HG03196 (cell line): ENCODE data around the gene FAM24A.
"Not testable (repeated sequence)": the region's sequence is repeated elsewhere in the genome, so short reads cannot be mapped to it uniquely, and the experiment has no call there.

ENCODE experiments used
- ATAC-seq: cut with Tn5 transposase; IDR thresholded peaks from one replicate; pipeline ENCODE4 v1.9.1; 2021; ENCODE audit not compliant: unreplicated experiment

Gene FAM24A

GRCh38 chr10:122910310-122910709, at the start of gene FAM24A:
TSS of gene FAM24A (plus strand) at chr10:122910610. CDS start at chr10:122911635, 1,025 bp downstream.
- ATAC-seq: no peak

- no peak for ATAC-seq
Measured at GRCh38 chr10:122861711-122862161, 48.7 kb upstream of the FAM24A start.

DNA sequence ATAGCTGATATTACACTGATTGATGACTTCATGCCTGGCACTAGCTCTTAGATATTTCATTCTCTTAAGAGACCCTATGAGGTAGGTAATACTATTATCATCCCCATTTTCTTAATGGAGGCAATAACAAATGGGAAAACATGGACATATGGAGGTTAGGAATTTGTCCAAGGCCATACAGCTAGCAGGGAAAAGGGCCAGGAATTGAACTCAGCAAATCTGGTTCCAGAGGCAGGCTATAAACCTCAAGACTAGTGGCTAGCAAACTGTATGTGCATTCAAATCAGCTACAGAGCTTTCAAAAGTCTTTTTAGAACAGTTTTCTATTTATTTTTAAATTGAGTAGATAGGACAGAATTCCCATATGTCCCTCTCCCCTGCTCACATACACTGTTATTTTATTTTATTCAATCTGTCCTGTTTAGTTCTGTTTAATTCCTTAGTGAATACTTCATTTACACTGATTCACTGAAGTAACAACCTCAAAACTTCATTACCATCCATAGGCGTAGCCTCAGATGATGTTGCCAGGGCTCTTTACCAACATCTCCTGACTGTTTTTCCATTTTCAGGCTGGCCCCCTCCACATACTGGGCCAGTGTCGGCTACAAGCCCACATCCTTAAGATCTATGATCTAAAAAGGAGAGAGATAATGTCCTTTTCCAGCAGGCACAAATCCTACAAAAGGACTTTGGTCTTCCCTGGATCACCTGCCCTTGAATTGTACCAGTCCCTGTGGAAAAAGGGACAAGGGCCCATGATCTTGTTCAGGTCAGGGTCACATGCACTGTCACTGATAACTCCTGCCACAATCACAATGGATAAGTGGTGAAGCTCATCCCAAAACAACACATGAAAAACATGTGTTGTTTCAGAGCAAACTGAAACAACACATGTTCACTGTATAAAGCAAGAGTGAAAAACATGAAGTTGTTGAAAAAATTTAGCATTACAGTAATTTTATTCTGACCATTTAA, 46.9 kb upstream of the FAM24A start:
- no peak for ATAC-seq

DNA sequence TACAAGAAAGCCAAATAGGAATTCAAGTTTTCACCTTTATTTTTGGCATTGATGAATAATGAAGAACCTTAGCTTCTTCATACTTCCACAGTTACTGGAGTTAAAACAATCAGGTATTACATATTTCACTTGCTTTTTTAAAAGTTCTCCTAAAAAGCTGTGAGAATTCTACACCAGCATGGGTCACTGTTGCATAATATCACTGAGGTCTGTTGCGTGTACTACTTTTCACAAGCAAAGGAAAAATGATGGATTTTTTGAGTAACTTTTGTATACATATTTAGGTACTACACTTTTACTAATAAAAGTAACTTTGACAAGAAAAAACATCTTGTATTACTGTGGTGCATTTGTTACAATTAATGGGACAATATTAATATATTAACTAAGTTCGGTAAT, 46.2 kb upstream of the FAM24A start:
- no peak for ATAC-seq

- ATAC-seq: no peak
Measured at GRCh38 chr10:122864901-122865300, 45.5 kb upstream of the FAM24A start.

GRCh38 chr10:122866757-122867482, 43.5 kb upstream of the FAM24A start:
- not testable (repeated sequence) for ATAC-seq

DNA sequence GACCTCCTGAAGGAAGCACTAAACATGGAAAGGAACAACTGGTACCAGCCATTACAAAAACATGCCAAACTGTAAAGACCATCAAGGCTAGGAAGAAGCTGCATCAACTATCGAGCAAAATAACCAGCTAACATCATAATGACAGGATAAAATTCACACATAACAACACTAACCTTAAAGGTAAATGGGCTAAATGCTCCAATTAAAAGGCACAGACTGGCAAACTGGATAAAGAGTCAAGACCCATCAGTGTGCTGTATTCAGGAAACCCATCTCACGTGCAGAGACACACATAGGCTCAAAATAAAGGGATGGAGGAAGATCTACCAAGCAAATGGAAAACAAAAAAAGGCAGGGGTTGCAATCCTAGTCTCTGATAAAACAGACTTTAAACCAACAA, 41.6 kb upstream of the FAM24A start:
- ATAC-seq: not testable (repeated sequence)

DNA sequence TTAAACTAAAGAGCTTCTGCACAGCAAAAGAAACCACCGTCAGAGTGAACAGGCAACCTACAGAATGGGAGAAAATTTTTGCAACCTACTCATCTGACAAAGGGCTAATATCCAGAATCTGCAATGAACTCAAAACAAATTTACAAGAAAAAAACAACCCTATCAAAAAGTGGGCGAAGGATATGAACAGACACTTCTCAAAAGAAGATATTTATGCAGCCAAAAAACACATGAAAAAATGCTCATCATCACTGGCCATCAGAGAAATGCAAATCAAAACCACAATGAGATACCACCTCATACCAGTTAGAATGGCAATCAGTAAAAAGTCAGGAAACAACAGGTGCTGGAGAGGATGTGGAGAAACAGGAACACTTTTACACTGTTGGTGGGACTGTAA, 38.5 kb upstream of the FAM24A start:
- not testable (repeated sequence) for ATAC-seq

DNA sequence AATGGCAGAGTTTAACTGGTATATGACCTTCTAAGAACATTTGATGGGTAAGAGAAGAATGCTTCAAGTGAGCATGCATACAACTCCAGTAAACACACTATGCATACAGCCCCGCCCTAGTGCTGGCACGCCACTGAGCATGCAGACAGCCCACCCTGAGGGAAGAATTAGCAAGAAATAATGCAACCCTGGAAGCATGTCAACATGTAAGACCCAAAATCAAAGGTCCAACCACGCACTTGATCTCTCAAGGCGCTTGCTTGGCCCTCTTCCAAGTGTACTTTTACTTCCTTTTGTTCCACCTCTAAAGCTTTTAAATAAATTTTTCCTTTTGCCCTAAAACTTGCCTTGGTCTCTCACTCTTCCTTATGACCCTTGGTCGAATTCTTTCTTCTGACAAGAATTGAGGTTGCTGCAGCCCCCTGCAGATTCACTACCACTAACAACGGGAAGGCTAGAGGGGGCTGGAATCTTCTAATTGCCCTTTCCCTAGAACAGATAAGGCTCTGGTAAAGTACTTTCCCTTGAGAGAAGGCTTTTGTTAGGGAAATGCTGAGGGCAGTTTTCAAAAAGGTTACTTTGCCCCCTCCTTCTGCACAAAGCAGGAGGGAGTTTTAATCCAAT, 34.5 kb upstream of the FAM24A start:
- ATAC-seq: no peak

- ATAC-seq: no peak
Measured at GRCh38 chr10:122876467-122876855, 33.9 kb upstream of the FAM24A start.

- no peak for ATAC-seq
Measured at GRCh38 chr10:122877264-122877663, 33.1 kb upstream of the FAM24A start.

- peak; percentile 15 for ATAC-seq
Measured at GRCh38 chr10:122878799-122879338, 31.5 kb upstream of the FAM24A start.

DNA sequence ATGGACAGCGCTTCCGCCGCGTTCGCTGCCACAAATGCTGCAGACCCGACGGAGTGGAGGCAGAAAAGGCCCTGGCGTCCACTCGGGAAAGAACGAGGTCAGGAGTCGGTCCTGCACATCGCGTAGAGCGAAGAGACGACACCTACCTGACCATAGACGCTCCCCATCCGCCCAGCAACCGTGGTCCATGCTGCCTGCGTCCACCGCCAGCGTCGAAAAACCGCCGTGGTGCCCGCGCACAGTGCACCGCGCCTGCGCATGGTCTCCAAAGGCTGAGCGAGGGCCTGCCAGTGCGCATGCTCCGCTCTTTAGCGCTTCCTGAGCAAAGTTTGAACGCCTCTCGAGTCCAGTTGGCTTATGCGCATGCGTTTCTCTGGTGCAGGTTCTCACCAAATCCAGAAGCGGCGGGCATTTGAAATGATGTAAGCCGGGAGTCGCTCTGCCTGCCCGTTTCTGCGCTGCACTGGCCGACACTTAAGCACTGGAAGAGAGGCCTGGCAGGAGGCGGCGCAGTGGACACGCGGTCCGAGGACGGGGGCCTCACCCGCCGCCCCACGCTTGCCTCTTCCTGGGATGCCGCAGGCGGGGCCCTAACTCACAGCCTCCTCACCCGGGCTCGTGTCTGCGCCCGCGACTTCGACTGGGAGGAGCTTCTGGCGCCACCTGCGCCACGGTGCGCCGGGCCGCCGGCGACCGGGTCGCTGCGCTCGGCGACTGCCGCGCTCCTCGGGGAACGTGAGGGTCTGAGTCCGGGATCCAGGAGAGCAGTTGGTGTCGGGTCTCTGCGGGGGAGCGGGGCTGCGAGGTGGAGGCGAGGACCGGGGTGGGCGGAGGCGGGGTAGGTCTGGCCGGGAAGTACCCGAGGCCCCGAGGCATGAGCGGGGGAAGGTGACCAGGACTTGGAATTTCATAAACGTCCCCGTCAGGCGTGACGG, 30.8 kb upstream of the FAM24A start, which contains the start of gene FAM24B:
Gene FAM24B, minus strand, starts transcription at position 243 of the 935 bp plus-strand sequence. CDS start 29,066 bp downstream, outside the sequence.
- ATAC-seq: peak; percentile 81

DNA sequence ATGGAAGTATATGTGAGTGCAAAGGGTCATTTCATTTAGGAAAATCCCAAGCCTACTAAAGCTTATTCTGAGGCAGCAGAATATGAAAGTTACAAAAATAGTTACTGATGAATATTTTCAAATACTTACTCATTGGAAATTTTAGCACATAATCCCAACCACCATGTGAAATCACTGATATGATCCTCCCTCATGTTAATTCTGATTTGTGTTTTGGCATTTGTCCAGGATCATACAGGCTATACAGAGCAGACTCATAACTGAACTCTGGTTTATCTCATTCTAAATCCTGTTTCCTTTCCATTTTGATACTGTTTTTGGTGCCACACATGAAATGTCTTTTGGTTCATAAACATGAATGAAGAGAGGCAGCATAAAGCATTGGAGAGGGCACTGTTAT, 27.6 kb upstream of the FAM24A start:
- no peak for ATAC-seq

DNA sequence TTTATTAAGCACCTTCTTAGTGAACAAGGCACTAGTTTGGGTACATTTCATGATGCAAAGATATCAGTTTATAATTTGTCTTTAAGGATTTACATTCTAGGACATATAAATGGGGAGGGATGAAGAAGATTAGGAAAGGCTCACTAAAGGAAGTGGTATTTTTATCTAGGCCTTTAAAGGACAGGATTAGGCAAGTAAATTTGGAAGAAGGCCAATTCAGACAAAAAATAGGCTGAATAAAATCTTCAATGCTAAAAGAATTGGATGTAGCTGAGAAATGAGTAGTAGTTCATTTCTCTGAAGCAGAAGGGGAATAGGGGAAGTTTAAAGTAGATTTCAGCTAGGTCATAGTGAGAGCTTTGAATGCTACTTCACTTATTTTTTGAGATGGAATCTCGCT, 26.2 kb upstream of the FAM24A start:
- no peak for ATAC-seq

DNA sequence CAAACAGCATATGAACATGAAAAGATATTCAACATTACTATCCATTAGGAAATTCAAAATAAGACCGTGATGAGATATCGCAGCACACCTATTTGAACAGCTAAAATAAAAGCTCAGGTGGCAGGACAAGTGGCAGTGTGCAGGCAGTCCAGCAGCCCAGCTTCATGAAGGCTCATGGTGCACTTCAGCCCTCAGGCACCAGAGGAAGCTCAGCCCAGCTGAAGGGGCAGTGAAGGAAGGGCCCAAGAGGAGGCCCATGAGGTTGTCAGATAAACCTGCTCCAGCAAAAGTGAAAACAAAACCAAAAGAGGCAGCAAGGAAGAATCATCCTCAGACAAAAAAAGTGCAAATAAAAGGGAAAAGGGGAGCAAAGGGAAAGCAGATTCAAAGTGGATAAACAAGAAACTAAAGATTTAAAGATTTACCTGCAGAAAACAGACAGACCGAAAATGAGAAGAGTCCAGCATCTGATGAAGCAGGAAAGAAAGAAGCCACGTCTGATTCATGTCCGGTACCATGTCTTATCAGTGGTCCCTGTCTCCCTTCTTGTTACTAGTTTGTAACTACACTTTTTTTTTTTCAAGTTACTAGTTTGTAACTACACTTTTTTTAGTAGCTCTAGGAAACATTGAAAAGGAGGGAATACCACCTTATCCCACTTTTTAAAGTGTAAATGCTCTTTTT, 16.0 kb upstream of the FAM24A start:
- ATAC-seq: no peak

- ATAC-seq: not testable (repeated sequence)
Measured at GRCh38 chr10:122903861-122904260, 6.5 kb upstream of the FAM24A start.

DNA sequence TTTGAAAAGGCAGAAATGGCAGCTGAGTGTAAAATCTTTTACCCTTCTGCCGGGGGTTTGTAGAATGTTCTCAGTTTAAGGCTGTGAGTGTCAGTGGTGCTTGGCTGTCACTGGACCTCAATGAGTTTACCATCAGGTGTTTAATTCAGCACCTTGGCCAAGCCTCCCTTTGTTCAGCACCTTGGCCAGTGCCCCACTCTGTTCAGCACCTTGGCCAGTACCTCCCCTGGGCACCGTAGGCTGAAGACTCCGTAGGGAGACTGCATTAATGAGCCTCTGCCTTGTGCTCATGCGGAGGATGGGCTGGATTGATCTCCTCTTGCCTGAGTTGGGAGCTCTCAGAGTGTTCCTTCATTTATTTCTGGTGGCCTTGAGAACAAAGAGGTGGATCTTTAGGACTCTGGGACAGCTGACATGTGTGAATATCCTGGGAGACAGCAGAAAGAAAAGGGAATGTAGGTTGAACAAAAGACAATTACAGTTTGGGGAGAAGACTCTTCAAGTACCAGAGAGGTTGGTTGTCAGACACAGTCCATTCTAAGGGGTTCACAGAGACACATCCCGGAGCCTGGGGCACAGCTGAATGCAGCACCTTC, 1.6 kb downstream of the FAM24A start:
- ATAC-seq: no peak

GRCh38 chr10:122915700-122916099, 5.3 kb downstream of the FAM24A start:
- no peak for ATAC-seq
